H1 (cell line): ENCODE data around the gene IMPDH1. TPM values are rescaled to one million over a fixed set of nuclear protein-coding genes. Genes with fewer than 3 reads are reported as not detected.

Experiments
- CTCF ChIA-PET: fragments of 300-600 bp; sonication (Branson Sonifier 250); formaldehyde crosslinking; loops from one replicate; lab custom pipeline; 2021; ENCODE audit not compliant: partially characterized antibody; lab: Charles Lee
- POLR2A ChIA-PET: fragments of 300-600 bp; sonication (Branson Sonifier 250); formaldehyde crosslinking; loops from one replicate; lab custom pipeline; 2021; ENCODE audit warnings: inconsistent platforms; ENCODE audit not compliant: partially characterized antibody; lab: Charles Lee
- DNase-seq, 2 experiments: peaks; one replicate each; pipeline versions ENCODE4 v3.0.0 to v3.0.0-alpha.2; 2010 to 2022; ENCODE audit warnings: low spot score in 2 of 2, low read depth in 1 of 2, mixed read lengths in 1 of 2
- FAIRE-seq: peaks from 2 replicates; lab custom pipeline; 2011; peaks lifted over from hg19 to GRCh38; lab: Jason Lieb, UNC
- H2AFZ ChIP-seq: 2 replicates; pipeline ENCODE4 v1.8.1; 2012; ENCODE audit warnings: low read length, inconsistent platforms
- H2AK5ac ChIP-seq: 2 replicates; pipeline ENCODE4 v1.6.1; 2013; ENCODE audit warnings: low read depth, low read length
- H2BK120ac ChIP-seq: replicated peaks from 2 replicates; pipeline ENCODE3; 2013; ENCODE audit warnings: low read depth, low read length, inconsistent platforms
- H2BK12ac ChIP-seq: 2 replicates; pipeline ENCODE4 v1.6.1; 2013; ENCODE audit warnings: low read depth, low read length
- H2BK15ac ChIP-seq: 2 replicates; pipeline ENCODE4 v1.6.1; 2013; ENCODE audit warnings: low read length
- H2BK20ac ChIP-seq: 2 replicates; pipeline ENCODE4 v1.6.1; 2013; ENCODE audit warnings: low read length
- H2BK5ac ChIP-seq: 2 replicates; pipeline ENCODE4 v1.6.1; 2013; ENCODE audit warnings: low read depth, low read length
- H3K14ac ChIP-seq: 2 replicates; pipeline ENCODE4 v1.6.1; 2013; ENCODE audit warnings: inconsistent platforms; ENCODE audit not compliant: insufficient read length
- H3K18ac ChIP-seq: 2 replicates; pipeline ENCODE4 v1.6.1; 2013; ENCODE audit warnings: low read length; ENCODE audit errors: extremely low read depth
- H3K23ac ChIP-seq: 2 replicates; pipeline ENCODE4 v1.6.1; 2013; ENCODE audit warnings: inconsistent platforms; ENCODE audit not compliant: insufficient read length
- H3K23me2 ChIP-seq: 2 replicates; pipeline ENCODE4 v1.6.1; 2013; ENCODE audit warnings: low read depth, low read length
- H3K27ac ChIP-seq: 2 replicates; pipeline ENCODE4 v1.6.1; 2011; ENCODE audit warnings: low read depth, low read length, inconsistent platforms
- H3K27me3 ChIP-seq, 4 experiments: replicated peaks in 1 of 4; 1 replicate in 1 of 4; 2 replicates in 3 of 4; pipeline versions ENCODE4 v1.6.1 to v1.8.1; 2011 to 2013; ENCODE audit warnings: low read length in 3 of 4, mild to moderate bottlenecking in 3 of 4, inconsistent platforms in 2 of 4, mixed read lengths in 2 of 4, moderate library complexity in 1 of 4; ENCODE audit not compliant: control insufficient read depth in 3 of 4, insufficient read depth in 3 of 4; ENCODE audit errors: extremely low read depth in 1 of 4
- H3K36me3 ChIP-seq, 4 experiments: 2 replicates each; pipeline versions ENCODE4 v1.6.1 to v1.8.1; 2011 to 2013; ENCODE audit warnings: mild to moderate bottlenecking in 4 of 4, low read length in 3 of 4, moderate library complexity in 2 of 4, control low read depth in 1 of 4, inconsistent platforms in 1 of 4; ENCODE audit not compliant: insufficient read depth in 4 of 4, control insufficient read depth in 2 of 4
- H3K4ac ChIP-seq: replicated peaks from 2 replicates; pipeline ENCODE3; 2013; ENCODE audit warnings: low read length, low read depth, mixed read lengths, inconsistent platforms; ENCODE audit not compliant: insufficient read length
- H3K4me1 ChIP-seq, 4 experiments: replicated peaks in 1 of 4; 1 replicate in 1 of 4; 2 replicates in 3 of 4; pipeline versions ENCODE4 v1.6.1 to v1.8.1; 2011 to 2013; ENCODE audit warnings: low read length in 3 of 4, inconsistent platforms in 2 of 4, mixed read lengths in 1 of 4; ENCODE audit not compliant: insufficient read depth in 4 of 4, control insufficient read depth in 3 of 4
- H3K4me2 ChIP-seq, 2 experiments: 2 replicates each; pipeline versions ENCODE4 v1.6.1 to v1.8.1; 2011 to 2013; ENCODE audit warnings: low read depth in 2 of 2, low read length in 2 of 2, control low read depth in 1 of 2, inconsistent platforms in 1 of 2, mild to moderate bottlenecking in 1 of 2; ENCODE audit not compliant: insufficient read depth in 1 of 2
- H3K4me3 ChIP-seq, 4 experiments: fragments of 200-600, 300-600 bp in 1 of 4; sonication (generic), shearing (Covaris generic), sonication (Bioruptor Twin) in 1 of 4; 2 replicates each; pipeline versions ENCODE4 v1.5.1 to v1.8.1; 2011 to 2016; ENCODE audit warnings: low read length in 4 of 4, low read depth in 3 of 4, control low read depth in 2 of 4, inconsistent platforms in 2 of 4, mild to moderate bottlenecking in 2 of 4, mixed read lengths in 1 of 4, moderate library complexity in 1 of 4; ENCODE audit not compliant: insufficient read depth in 2 of 4; ENCODE audit errors: extremely low read depth in 1 of 4
- H3K56ac ChIP-seq: replicated peaks from 2 replicates; pipeline ENCODE3; 2013; ENCODE audit warnings: low read depth, mild to moderate bottlenecking, mixed read lengths, low read length, inconsistent platforms; ENCODE audit not compliant: insufficient read length
- H3K79me1 ChIP-seq: 2 replicates; pipeline ENCODE4 v1.6.1; 2013; ENCODE audit warnings: low read depth, low read length, control low read depth
- H3K79me2 ChIP-seq, 2 experiments: 2 replicates each; pipeline versions ENCODE4 v1.6.1 to v1.8.1; 2012 to 2013; ENCODE audit warnings: low read length in 2 of 2, mild to moderate bottlenecking in 2 of 2, inconsistent platforms in 1 of 2; ENCODE audit not compliant: insufficient read depth in 2 of 2, control insufficient read depth in 1 of 2
- H3K9ac ChIP-seq, 4 experiments: replicated peaks in 1 of 4; 1 replicate in 1 of 4; 2 replicates in 3 of 4; pipeline versions ENCODE4 v1.6.1 to v1.8.1; 2011 to 2013; ENCODE audit warnings: low read depth in 3 of 4, low read length in 3 of 4, control low read depth in 2 of 4, mild to moderate bottlenecking in 2 of 4, moderate library complexity in 2 of 4, inconsistent platforms in 1 of 4; ENCODE audit errors: extremely low read depth in 1 of 4
- H3K9me3 ChIP-seq, 2 experiments: 2 replicates each; pipeline versions ENCODE4 v1.6.1 to v1.8.1; 2012 to 2013; ENCODE audit warnings: mild to moderate bottlenecking in 2 of 2, moderate library complexity in 2 of 2, control low read depth in 1 of 2, inconsistent platforms in 1 of 2, low read depth in 1 of 2, low read length in 1 of 2, mixed read lengths in 1 of 2; ENCODE audit not compliant: insufficient read depth in 2 of 2
- H4K20me1 ChIP-seq, 2 experiments: replicated peaks in 1 of 2; 2 replicates each; pipeline versions ENCODE3 to v1.8.1; 2011 to 2013; ENCODE audit warnings: inconsistent platforms in 2 of 2, low read length in 2 of 2, mild to moderate bottlenecking in 1 of 2; ENCODE audit not compliant: insufficient read depth in 2 of 2, control insufficient read depth in 1 of 2
- H4K5ac ChIP-seq: 2 replicates; pipeline ENCODE4 v1.6.1; 2013; ENCODE audit warnings: low read length, low read depth, mixed read lengths, inconsistent platforms; ENCODE audit not compliant: insufficient read length
- H4K8ac ChIP-seq: 2 replicates; pipeline ENCODE4 v1.8.0; 2013; ENCODE audit warnings: mild to moderate bottlenecking, moderate library complexity, low read length, inconsistent platforms; ENCODE audit not compliant: insufficient read depth; ENCODE audit errors: extremely low read depth
- H4K91ac ChIP-seq: replicated peaks from 2 replicates; pipeline ENCODE3; 2013; ENCODE audit warnings: low read length, mixed read lengths, inconsistent platforms; ENCODE audit not compliant: insufficient read length
- ATF2 ChIP-seq: IDR thresholded peaks from 2 replicates; pipeline ENCODE4 v1.6.1; 2012; ENCODE audit warnings: low read length, inconsistent platforms
- CEBPB ChIP-seq: IDR thresholded peaks from 2 replicates; pipeline ENCODE4 v1.6.1; 2012; ENCODE audit warnings: low read depth, low read length
- EGR1 ChIP-seq: IDR thresholded peaks from 2 replicates; pipeline ENCODE4 v1.6.1; 2011; ENCODE audit warnings: low read depth, low read length, borderline replicate concordance
- GTF2F1 ChIP-seq: IDR thresholded peaks from 2 replicates; pipeline ENCODE4 v1.6.1; 2012; ENCODE audit warnings: low read depth, low read length, improper control_type of control experiment, borderline replicate concordance
- HDAC2 ChIP-seq, 2 experiments: fragments of 300-600 bp in 1 of 2; sonication (generic) in 1 of 2; IDR thresholded peaks; 2 replicates each; pipeline ENCODE4 v1.6.1; 2011 to 2012; ENCODE audit warnings: low read depth in 2 of 2, low read length in 2 of 2, mild to moderate bottlenecking in 2 of 2, moderate library complexity in 2 of 2, borderline replicate concordance in 1 of 2, inconsistent platforms in 1 of 2
- RBBP5 ChIP-seq: IDR thresholded peaks from 2 replicates; pipeline ENCODE4 v1.7.1; 2012; ENCODE audit warnings: low read depth, mild to moderate bottlenecking, inconsistent platforms, low read length, moderate library complexity, borderline replicate concordance
- RXRA ChIP-seq: IDR thresholded peaks from 2 replicates; pipeline ENCODE4 v1.6.1; 2011; ENCODE audit warnings: low read depth, mild to moderate bottlenecking, low read length, moderate library complexity; ENCODE audit not compliant: insufficient read depth
- SIN3A ChIP-seq, 2 experiments: IDR thresholded peaks in 1 of 2; conservative IDR thresholded peaks in 1 of 2; 2 replicates each; pipeline ENCODE4 v1.6.1; 2011 to 2012; ENCODE audit warnings: low read length in 2 of 2, improper control_type of control experiment in 1 of 2, low read depth in 1 of 2, mild to moderate bottlenecking in 1 of 2
- TBP ChIP-seq: IDR thresholded peaks from 2 replicates; pipeline ENCODE4 v1.6.1; 2011; ENCODE audit warnings: low read depth, low read length, improper control_type of control experiment
- ZNF274 ChIP-seq: IDR thresholded peaks from 2 replicates; pipeline ENCODE4 v1.7.0; 2012; ENCODE audit warnings: low read length, borderline replicate concordance; ENCODE audit errors: extremely low read depth
- WGBS, 2 experiments: shearing (Covaris generic) in 1 of 2; methylation state at CpG; one replicate each; pipeline versions ENCODE4 v1.1.6 to v1.1.7; 2013 to 2015; ENCODE audit warnings: low lambda C conversion rate in 2 of 2, mixed read lengths in 2 of 2, inconsistent platforms in 1 of 2, low coverage in 1 of 2, missing lambda C conversion rate in 1 of 2; ENCODE audit not compliant: insufficient replicate concordance in 2 of 2, insufficient coverage in 1 of 2, insufficient read length in 1 of 2; ENCODE audit errors: extremely low coverage in 1 of 2, missing lambda C conversion rate in 1 of 2; 5-methylcytosine and 5-hydroxymethylcytosine counted together
- polyA plus RNA-seq, 7 experiments: library from polyadenylated mRNA; depleted of rRNA in 3 of 7; stranded (reverse) in 5 of 7; unstranded in 2 of 7; fragments of >200 nt in 5 of 7; fragments of 200-250 nt in 2 of 7; gene quantifications; 1 replicate in 5 of 7; 2 replicates in 1 of 7; 4 replicates in 1 of 7; pipeline versions ENCODE4 v1.2.1 to v1.2.3, GENCODE V29; 2011 to 2013; ENCODE audit warnings: missing spikeins in 2 of 7, mixed read lengths in 2 of 7
- total RNA-seq: library from RNA; stranded (reverse); fragmentation: NEBNext Ultra II Directional; extraction: Animal tissue kit (Norgen Biotek cat#: 25700); gene quantifications from 2 replicates; pipeline ENCODE4 v1.2.1, GENCODE V29; 2021

IMPDH1 gene
- total and polyA plus RNA-seq, 2 of the 8 experiments (the other 6 are each of a cell fraction or from before 2014, with no cell fraction given): 45.8 TPM

- no peaks in the 10 kb centered on the region for H3K36me3 ChIP-seq
- no peak overlapping the region for H3K14ac ChIP-seq
- H4K8ac ChIP-seq: no peak overlapping the region
- no peaks in the 10 kb centered on the region for H3K79me2 ChIP-seq
- no peak overlapping the region for H3K9ac ChIP-seq
- FAIRE-seq (no peak), DNase-seq (no peak)
- no peaks in the 10 kb centered on the region for H3K27me3 ChIP-seq
- H2AFZ ChIP-seq: no peak overlapping the region
- H2BK12ac ChIP-seq: no peak overlapping the region
- no peak overlapping the region for H4K5ac ChIP-seq
- no peaks in the 10 kb centered on the region for H3K79me1 ChIP-seq
- H3K18ac ChIP-seq: no peak overlapping the region
- H3K4me1 ChIP-seq: no peaks in the 10 kb centered on the region
- TF ChIP-seq TBP (no peak), ZNF274 (no peak), SIN3A (conservative IDR thresholded peaks at IDR 0.05 in 1 of 2, IDR thresholded peaks at IDR 0.05 in 1 of 2; ENCODE audit: low read depth in 1 of 2, low read length in 2 of 2) (no peak), EGR1 (no peak), RBBP5 (no peak), GTF2F1 (no peak), CEBPB (no peak), RXRA (no peak), ATF2 (no peak), HDAC2 (IDR thresholded peaks at IDR 0.05; ENCODE audit: borderline replicate concordance in 1 of 2, low read depth in 2 of 2, low read length in 2 of 2) (no peak)
- no peak overlapping the region for H4K91ac ChIP-seq
- no peak overlapping the region for H3K4me2 ChIP-seq
- H2BK15ac ChIP-seq: no peak overlapping the region
- H3K4me3 ChIP-seq: no peak overlapping the region
- H3K23ac ChIP-seq: no peak overlapping the region
- ChIA-PET POLR2A (no interaction called here), CTCF (interaction anchor here (0.8 to 25.2 kb wide), 3 partner anchors 13 to 41 kb away, joined by 3 to 477 read pairs (median 258); no protein-coding TSS in a partner anchor)
- no peak overlapping the region for H3K56ac ChIP-seq
- no peak overlapping the region for H2BK5ac ChIP-seq
- H3K27ac ChIP-seq: no peak overlapping the region
- no peaks in the 10 kb centered on the region for H3K23me2 ChIP-seq
- WGBS, 2 experiments: 95% methylated on average over 3 of the region's 3 CpGs; no CpG with 5 or more reads in 1 of the 2 experiments
- H3K4ac ChIP-seq: no peak overlapping the region
- H4K20me1 ChIP-seq: no peaks in the 10 kb centered on the region
- H2BK120ac ChIP-seq: no peak overlapping the region
- no peaks in the 10 kb centered on the region for H3K9me3 ChIP-seq
- H2BK20ac ChIP-seq: no peak overlapping the region
- no peak overlapping the region for H2AK5ac ChIP-seq
Measured at GRCh38 chr7:128442356-128442755, 32.6 kb upstream of the IMPDH1 start.
